Activated naive CD4-positive, alpha-beta T cell treated with anti-CD3 and anti-CD28 coated beads, Interleukin-2, amount 50 U/mL, for 24 hours (primary cell): ENCODE data around the gene TBC1D21.

Source experiments
- H3K27ac Mint-ChIP-seq: one replicate; pipeline ENCODE4 v1.8.0; 2021; ENCODE audit warnings: mild to moderate bottlenecking, mixed read lengths
- H3K27me3 Mint-ChIP-seq: one replicate; pipeline ENCODE4 v1.8.0; 2021; ENCODE audit warnings: mixed read lengths
- H3K36me3 Mint-ChIP-seq: one replicate; pipeline ENCODE4 v1.8.0; 2021; ENCODE audit warnings: mixed read lengths
- H3K4me1 Mint-ChIP-seq: one replicate; pipeline ENCODE4 v1.8.0; 2021; ENCODE audit warnings: mixed read lengths
- H3K4me3 Mint-ChIP-seq: one replicate; pipeline ENCODE4 v1.8.0; 2021; ENCODE audit warnings: mild to moderate bottlenecking, mixed read lengths
- H3K9me3 Mint-ChIP-seq: one replicate; pipeline ENCODE4 v1.8.0; 2021; ENCODE audit warnings: mixed read lengths

Gene TBC1D21

DNA sequence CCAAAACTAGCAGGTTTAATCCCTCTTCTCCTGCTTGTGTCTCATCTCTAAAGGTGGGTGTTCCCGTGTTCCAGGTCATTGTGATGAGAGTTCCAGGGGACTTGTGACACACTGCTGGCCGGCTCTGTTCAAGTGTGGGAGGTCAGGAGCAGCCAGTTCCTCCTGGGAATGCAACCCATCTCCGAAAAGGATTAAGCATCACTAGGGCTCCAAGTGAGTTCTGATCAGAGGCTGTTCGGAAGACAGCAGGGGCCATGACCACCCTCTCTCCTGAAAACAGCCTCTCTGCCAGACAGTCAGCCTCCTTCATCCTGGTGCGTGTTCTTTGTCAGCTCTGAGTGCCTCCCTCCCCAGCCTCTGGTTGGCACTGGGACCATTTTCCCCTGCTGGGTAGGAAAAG is at the start of gene TBC1D21:
TBC1D21 (plus strand) TSS at position 109 of the 400 bp plus-strand sequence; CDS start at position 255, 146 bp downstream.
- Mint-ChIP-seq H3K27me3 (peaks cover 22% of the 10 kb centered on the region), H3K9me3 (no peaks in the 10 kb centered on the region), H3K4me1 (no peaks in the 10 kb centered on the region), H3K4me3 (no peak within 1 kb of the TSS), H3K36me3 (no peaks in the 10 kb centered on the region), H3K27ac (no peak within 1 kb of the TSS)

GRCh38 chr15:73826711-73827251 is 46.6 kb upstream of the TBC1D21 start:
- H3K27me3 Mint-ChIP-seq = peaks cover 14% of the 10 kb centered on the region
- H3K4me1 Mint-ChIP-seq = no peaks in the 10 kb centered on the region
- no peaks in the 10 kb centered on the region for H3K36me3 Mint-ChIP-seq
- no peak overlapping the region for H3K27ac Mint-ChIP-seq
- no peaks in the 10 kb centered on the region for H3K9me3 Mint-ChIP-seq
- H3K4me3 Mint-ChIP-seq = no peak overlapping the region

GRCh38 chr15:73829523-73829922 is 43.8 kb upstream of the TBC1D21 start:
- Mint-ChIP-seq H3K27ac (no peak overlapping the region), H3K36me3 (no peaks in the 10 kb centered on the region), H3K4me3 (no peak overlapping the region), H3K4me1 (no peaks in the 10 kb centered on the region), H3K27me3 (peaks cover 20% of the 10 kb centered on the region), H3K9me3 (no peaks in the 10 kb centered on the region)

DNA sequence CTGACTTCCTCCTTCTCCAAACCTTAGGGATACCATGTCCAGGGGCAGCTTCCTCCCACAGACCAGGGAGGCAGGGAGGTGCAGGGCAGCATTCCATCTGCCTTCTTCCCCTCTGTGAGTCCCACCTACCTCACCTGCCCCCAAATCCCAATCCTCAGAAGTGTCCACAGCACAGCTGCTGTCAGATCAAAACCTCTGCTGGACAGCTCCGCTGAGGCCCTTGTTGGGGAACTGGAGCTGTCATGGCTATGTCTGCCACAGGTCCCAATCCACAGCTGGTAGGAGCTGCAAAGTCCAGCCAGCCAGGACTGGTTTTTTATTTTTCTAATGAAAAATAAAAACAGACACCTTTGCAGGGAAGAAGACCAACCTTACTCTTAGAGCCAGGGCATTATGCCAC is 40.7 kb upstream of the TBC1D21 start:
- H3K9me3 Mint-ChIP-seq = no peaks in the 10 kb centered on the region
- no peak overlapping the region for H3K27ac Mint-ChIP-seq
- H3K27me3 Mint-ChIP-seq = peaks cover 23% of the 10 kb centered on the region
- no peak overlapping the region for H3K4me3 Mint-ChIP-seq
- no peaks in the 10 kb centered on the region for H3K4me1 Mint-ChIP-seq
- no peaks in the 10 kb centered on the region for H3K36me3 Mint-ChIP-seq

GRCh38 chr15:73836845-73837244 is 36.5 kb upstream of the TBC1D21 start:
- no peaks in the 10 kb centered on the region for H3K9me3 Mint-ChIP-seq
- no peaks in the 10 kb centered on the region for H3K4me1 Mint-ChIP-seq
- no peaks in the 10 kb centered on the region for H3K36me3 Mint-ChIP-seq
- H3K4me3 Mint-ChIP-seq = no peak overlapping the region
- peaks cover 23% of the 10 kb centered on the region for H3K27me3 Mint-ChIP-seq
- H3K27ac Mint-ChIP-seq = no peak overlapping the region

DNA sequence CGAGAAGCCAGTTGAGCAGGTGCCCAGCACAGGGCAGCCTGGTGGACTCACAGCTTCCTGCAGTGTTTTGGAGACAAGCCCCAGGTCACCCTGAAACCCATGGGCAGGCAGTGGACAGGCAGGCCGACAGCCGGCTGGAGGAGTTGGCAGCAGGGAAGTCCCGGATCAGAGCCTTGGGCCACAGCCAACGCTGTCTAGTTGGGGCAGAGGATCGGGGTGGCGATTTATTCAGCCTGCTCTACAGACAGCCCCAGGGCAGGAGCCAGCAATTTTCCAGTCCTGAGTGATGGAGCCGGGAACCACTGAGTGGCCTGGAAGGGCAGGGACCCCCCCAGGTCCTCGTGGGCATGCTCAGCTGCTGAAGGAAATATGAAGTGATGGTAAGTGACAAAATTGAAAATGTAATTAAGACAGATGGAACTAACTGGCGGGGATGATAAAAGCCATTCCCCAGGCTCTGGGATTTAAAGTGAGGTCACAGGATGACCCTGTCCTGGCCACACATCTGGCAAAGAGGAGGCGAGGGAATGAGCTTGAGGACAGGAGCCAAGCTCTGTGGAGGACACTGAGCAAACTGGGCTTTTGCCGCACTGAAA is 34.4 kb upstream of the TBC1D21 start:
- H3K9me3 Mint-ChIP-seq = peaks cover 3% of the 10 kb centered on the region
- peaks cover 23% of the 10 kb centered on the region for H3K27me3 Mint-ChIP-seq
- H3K36me3 Mint-ChIP-seq = no peaks in the 10 kb centered on the region
- no peak overlapping the region for H3K4me3 Mint-ChIP-seq
- no peaks in the 10 kb centered on the region for H3K4me1 Mint-ChIP-seq
- no peak overlapping the region for H3K27ac Mint-ChIP-seq

DNA sequence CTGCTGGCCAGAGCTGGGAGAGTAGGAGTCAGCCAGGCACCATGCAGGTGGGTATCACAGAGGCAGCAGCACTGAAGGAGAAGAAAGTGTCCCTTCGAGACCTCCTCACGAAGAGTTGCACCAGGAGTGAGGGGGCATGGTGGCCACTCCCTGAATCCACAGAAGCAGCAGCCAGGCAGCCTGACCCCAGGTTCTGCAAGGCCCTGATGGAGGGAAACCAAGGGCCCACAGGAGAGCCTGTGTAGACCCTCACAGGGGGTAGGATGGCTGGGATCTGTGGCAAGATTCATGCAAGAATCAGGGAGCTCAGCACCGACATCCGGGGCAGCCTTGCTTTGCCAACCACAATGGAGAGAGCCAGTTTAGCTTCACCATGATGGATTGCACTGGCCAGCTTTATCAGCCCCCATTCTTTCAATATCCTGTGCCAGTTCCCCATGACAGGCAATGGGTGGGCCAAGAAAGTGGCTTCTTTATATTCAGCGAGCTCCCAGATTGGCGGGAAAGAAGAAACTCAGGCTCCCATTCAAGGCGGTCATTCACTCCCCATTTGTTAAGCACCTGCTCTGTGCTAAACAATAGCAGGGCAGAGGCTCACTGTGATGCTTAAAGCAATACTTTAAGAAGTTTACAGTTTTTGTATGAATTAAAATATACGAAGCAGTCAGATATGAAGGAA is 33.5 kb upstream of the TBC1D21 start:
- Mint-ChIP-seq H3K27ac (no peak overlapping the region), H3K4me3 (no peak overlapping the region), H3K27me3 (peaks cover 23% of the 10 kb centered on the region), H3K36me3 (no peaks in the 10 kb centered on the region), H3K4me1 (no peaks in the 10 kb centered on the region), H3K9me3 (peaks cover 4% of the 10 kb centered on the region)

DNA sequence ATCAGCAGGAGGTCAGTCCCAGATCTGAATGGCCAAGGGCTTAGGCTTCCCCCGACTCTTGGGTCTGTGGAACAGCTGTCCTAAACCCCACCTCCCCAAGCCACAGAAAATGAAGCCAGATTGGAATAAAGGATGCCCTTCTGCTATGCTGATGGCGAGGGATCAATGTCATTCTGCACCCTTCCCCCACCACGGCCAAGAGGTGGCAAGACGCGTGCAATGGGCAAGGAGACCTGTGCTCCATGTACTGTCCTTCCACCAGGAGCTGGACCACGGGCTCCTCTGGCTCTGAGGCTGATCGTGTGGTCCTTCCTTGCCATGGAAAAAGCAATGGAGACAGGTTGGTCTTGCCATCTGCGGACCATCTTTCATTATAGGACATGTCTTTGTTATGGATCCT is 32.6 kb upstream of the TBC1D21 start:
- H3K36me3 Mint-ChIP-seq = no peaks in the 10 kb centered on the region
- H3K9me3 Mint-ChIP-seq = peaks cover 4% of the 10 kb centered on the region
- H3K4me3 Mint-ChIP-seq = no peak overlapping the region
- peaks cover 17% of the 10 kb centered on the region for H3K27me3 Mint-ChIP-seq
- H3K27ac Mint-ChIP-seq = no peak overlapping the region
- H3K4me1 Mint-ChIP-seq = no peaks in the 10 kb centered on the region

DNA sequence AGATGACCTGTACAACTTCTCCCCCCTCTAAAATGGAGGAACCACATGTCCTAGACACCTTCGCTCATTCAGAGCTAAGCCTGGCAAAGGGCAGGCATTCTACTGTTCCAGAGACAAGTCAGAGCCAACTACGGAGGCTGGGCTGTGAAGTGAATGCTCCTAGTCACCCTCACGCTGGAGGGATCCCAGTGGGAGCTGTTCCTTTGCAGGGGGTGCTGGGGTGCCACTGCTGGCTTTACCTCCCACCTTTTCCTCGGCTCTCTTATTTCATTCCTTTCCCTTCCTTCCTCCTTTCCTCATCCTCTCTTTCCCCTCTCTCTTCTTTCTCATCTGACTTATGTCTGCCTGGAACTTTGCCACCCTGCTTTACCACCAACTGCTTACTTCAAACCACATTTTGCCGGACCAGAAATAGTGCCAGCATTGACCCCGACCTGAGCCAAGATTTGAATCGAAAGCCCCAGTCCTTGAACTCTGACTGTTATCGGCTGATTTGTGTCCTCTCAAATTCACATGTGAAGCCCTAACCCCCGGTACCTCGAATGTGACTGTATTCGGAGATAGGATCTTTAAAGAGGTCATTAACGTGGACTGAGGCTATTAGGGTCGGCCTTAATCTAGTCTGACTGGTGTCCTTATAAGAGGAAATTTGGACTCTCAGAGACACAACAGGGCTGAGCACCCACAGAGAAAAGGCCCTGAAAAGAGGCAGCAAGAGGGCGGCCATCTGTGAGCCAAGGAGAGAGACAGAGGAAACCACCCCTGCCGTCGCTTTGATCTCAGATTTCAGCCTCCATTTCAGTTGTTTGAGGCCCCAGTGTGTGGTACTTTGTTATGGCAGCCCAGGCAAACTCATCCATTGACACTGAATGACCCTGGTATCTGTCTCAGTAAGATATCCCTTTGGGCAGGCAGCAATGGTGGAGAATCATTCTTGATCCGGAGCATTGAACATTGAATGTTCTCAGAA is 31.3 kb upstream of the TBC1D21 start:
- Mint-ChIP-seq H3K4me3 (no peak overlapping the region), H3K36me3 (no peaks in the 10 kb centered on the region), H3K9me3 (peaks cover 4% of the 10 kb centered on the region), H3K27ac (no peak overlapping the region), H3K27me3 (peaks cover 17% of the 10 kb centered on the region), H3K4me1 (no peaks in the 10 kb centered on the region)

GRCh38 chr15:73843787-73844186 is 29.6 kb upstream of the TBC1D21 start:
- no peak overlapping the region for H3K27ac Mint-ChIP-seq
- H3K4me3 Mint-ChIP-seq = no peak overlapping the region
- peaks cover 13% of the 10 kb centered on the region for H3K27me3 Mint-ChIP-seq
- no peaks in the 10 kb centered on the region for H3K4me1 Mint-ChIP-seq
- peaks cover 4% of the 10 kb centered on the region for H3K9me3 Mint-ChIP-seq
- no peaks in the 10 kb centered on the region for H3K36me3 Mint-ChIP-seq

GRCh38 chr15:73844356-73844755 is 29.0 kb upstream of the TBC1D21 start:
- H3K4me1 Mint-ChIP-seq = no peaks in the 10 kb centered on the region
- no peak overlapping the region for H3K27ac Mint-ChIP-seq
- H3K36me3 Mint-ChIP-seq = no peaks in the 10 kb centered on the region
- H3K4me3 Mint-ChIP-seq = no peak overlapping the region
- peaks cover 11% of the 10 kb centered on the region for H3K27me3 Mint-ChIP-seq
- peaks cover 4% of the 10 kb centered on the region for H3K9me3 Mint-ChIP-seq

- no peaks in the 10 kb centered on the region for H3K36me3 Mint-ChIP-seq
- H3K4me1 Mint-ChIP-seq = no peaks in the 10 kb centered on the region
- H3K27me3 Mint-ChIP-seq = peaks cover 9% of the 10 kb centered on the region
- H3K9me3 Mint-ChIP-seq = peaks cover 4% of the 10 kb centered on the region
- H3K4me3 Mint-ChIP-seq = no peak overlapping the region
- no peak overlapping the region for H3K27ac Mint-ChIP-seq
Observed at GRCh38 chr15:73845507-73845906, 27.9 kb upstream of the TBC1D21 start.

DNA sequence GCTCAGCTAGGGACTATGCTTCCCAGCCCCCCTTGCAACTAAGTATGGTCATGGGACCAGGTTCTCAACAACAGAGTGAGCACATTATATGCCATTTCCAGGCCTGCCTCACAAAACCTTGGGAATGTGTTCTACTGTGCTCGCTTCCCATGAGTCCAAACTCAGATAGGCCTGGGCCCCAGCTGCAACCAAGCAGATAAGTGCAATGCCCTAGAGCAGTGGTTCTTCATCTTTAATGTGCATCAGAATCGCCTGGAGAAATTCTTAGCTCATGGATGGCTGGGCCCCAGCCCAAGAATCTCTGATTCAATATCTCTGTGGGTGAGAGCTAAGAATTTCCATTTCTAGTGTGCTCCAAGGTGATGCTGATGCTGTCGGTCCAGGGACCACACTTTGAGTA is 27.5 kb upstream of the TBC1D21 start:
- Mint-ChIP-seq H3K9me3 (peaks cover 4% of the 10 kb centered on the region), H3K4me3 (no peak overlapping the region), H3K4me1 (no peaks in the 10 kb centered on the region), H3K36me3 (no peaks in the 10 kb centered on the region), H3K27me3 (peaks cover 7% of the 10 kb centered on the region), H3K27ac (no peak overlapping the region)

DNA sequence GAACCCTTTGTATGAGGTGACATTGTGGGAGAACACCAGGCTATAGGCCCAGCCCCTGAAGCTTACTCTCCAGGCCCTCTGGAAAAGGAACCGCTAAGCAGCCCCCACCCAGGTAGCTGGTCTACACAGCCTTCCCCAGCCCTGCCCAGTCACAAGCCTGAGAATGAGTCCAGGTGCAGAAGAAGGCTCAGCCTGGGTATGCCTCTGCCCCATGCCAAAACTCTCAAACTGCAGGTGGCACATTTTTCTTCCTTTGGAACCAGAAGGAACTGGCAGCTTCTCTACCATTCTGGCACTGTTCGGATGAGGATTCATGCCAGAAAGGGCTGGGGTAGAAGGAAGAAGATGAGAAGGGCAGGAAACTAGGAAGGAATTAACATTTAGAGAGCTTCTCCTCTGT is 23.7 kb upstream of the TBC1D21 start:
- Mint-ChIP-seq H3K27ac (no peak overlapping the region), H3K4me3 (no peak overlapping the region), H3K36me3 (no peaks in the 10 kb centered on the region), H3K9me3 (no peaks in the 10 kb centered on the region), H3K27me3 (peaks cover 15% of the 10 kb centered on the region), H3K4me1 (no peaks in the 10 kb centered on the region)

DNA sequence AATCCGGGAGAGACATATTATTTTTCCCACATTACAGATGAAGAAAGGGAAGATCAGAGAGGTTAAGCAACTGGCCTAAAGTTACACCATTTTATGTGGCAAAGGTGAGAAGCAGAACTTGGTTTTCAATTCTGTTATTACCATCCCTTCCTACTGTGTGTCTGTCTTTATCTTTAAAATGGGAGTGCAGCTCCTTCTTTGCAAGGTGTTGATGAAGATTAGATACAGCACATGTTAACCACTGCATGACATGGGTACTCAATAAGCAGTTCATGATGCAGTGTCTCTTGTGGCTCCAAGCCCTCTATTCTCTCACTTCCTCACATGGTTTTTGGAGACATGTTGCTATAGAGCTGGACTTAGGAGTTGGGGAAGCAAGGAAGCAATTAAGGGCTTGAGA is 23.1 kb upstream of the TBC1D21 start:
- H3K4me3 Mint-ChIP-seq = no peak overlapping the region
- no peak overlapping the region for H3K27ac Mint-ChIP-seq
- no peaks in the 10 kb centered on the region for H3K9me3 Mint-ChIP-seq
- H3K36me3 Mint-ChIP-seq = no peaks in the 10 kb centered on the region
- no peaks in the 10 kb centered on the region for H3K4me1 Mint-ChIP-seq
- peaks cover 18% of the 10 kb centered on the region for H3K27me3 Mint-ChIP-seq

GRCh38 chr15:73851689-73852088 is 21.7 kb upstream of the TBC1D21 start:
- H3K4me3 Mint-ChIP-seq = no peak overlapping the region
- H3K9me3 Mint-ChIP-seq = no peaks in the 10 kb centered on the region
- H3K27me3 Mint-ChIP-seq = peaks cover 22% of the 10 kb centered on the region
- H3K4me1 Mint-ChIP-seq = no peaks in the 10 kb centered on the region
- no peak overlapping the region for H3K27ac Mint-ChIP-seq
- H3K36me3 Mint-ChIP-seq = no peaks in the 10 kb centered on the region
